ENCODE results near the gene CNTN4. TPM values are rescaled to one million over a fixed set of nuclear protein-coding genes. Genes with fewer than 3 reads are reported as not detected.

CNTN4 gene
- polyA plus RNA-seq, 3 donors from 2014 or later, result not detected

- Mint-ChIP-seq H3K9me3 (peaks cover 7 to 43% (median 15%) of the 10 kb centered on the region in 6 donors), H3K4me1 (no peaks in the 10 kb centered on the region), H3K4me3 (no peak overlapping the region), H3K27ac (no peak overlapping the region), H3K36me3 (no peaks in the 10 kb centered on the region), H3K27me3 (ENCODE audit: low read depth in 3 of 3) (peaks cover 0 to 5% (median 0%) of the 10 kb centered on the region in 3 donors)
- no peak for DNase-seq
Measured at GRCh38 chr3:2352134-2352762, 253.6 kb downstream of the CNTN4 start.

DNA sequence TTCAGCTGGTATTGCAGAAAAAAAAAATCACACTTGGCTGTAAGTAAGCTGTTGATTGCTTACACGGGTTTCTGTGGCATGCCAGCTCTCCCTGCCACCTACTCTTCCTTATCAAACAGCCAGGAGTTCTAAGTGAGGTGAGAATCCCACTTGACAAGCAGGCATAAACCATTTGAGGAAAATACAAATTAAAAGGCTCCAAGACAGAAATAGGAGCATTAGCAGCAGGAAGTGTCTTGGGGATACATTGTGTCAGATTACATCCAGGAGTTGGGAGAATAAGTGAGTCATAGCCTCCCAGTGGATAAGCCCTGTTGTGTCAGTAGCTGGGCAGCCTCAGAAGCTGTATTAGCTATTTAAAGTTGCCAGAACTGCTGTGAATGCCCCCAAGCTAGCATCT lies 256.0 kb downstream of the CNTN4 start:
- no peaks in the 10 kb centered on the region for H3K36me3 Mint-ChIP-seq
- H3K27me3 Mint-ChIP-seq (ENCODE audit: low read depth in 3 of 3), result peaks cover 0 to 6% (median 0%) of the 10 kb centered on the region in 3 donors
- peaks cover 8 to 42% (median 14%) of the 10 kb centered on the region in 6 donors for H3K9me3 Mint-ChIP-seq
- no peaks in the 10 kb centered on the region for H3K4me1 Mint-ChIP-seq
- no peak for DNase-seq
- H3K4me3 Mint-ChIP-seq, result no peak overlapping the region
- H3K27ac Mint-ChIP-seq, result no peak overlapping the region

GRCh38 chr3:2356298-2356950 lies 257.8 kb downstream of the CNTN4 start:
- Mint-ChIP-seq H3K36me3 (no peaks in the 10 kb centered on the region), H3K9me3 (peaks cover 3 to 31% (median 11%) of the 10 kb centered on the region in 6 donors), H3K27me3 (ENCODE audit: low read depth in 3 of 3) (peaks cover 0 to 6% (median 0%) of the 10 kb centered on the region in 3 donors), H3K4me1 (no peaks in the 10 kb centered on the region), H3K4me3 (no peak overlapping the region), H3K27ac (no peak overlapping the region)
- DNase-seq, result no peak

DNA sequence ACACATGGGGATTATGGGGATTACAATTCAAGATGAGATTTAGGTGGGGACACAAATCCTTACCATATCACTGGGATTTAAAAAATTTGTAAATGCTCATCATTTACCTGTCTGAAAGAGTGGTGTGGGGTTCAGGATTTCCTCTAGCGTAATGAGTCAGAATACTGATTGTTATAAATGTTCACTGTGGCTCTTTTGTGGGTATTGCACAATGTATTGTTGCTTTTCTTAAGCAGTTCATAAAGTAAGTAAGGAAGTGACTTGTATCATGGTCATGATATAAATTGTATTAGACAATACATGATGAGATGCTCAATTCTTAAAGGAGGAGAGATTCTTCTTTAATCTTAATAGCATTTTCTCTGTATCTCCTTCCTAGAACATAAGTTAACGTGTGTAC lies 262.1 kb downstream of the CNTN4 start:
- H3K9me3 Mint-ChIP-seq, result peaks cover 0 to 12% (median 1%) of the 10 kb centered on the region in 6 donors
- no peak overlapping the region for H3K27ac Mint-ChIP-seq
- H3K27me3 Mint-ChIP-seq (ENCODE audit: low read depth in 3 of 3), result peaks cover 0 to 1% (median 0%) of the 10 kb centered on the region in 3 donors
- H3K4me3 Mint-ChIP-seq, result no peak overlapping the region
- no peaks in the 10 kb centered on the region for H3K36me3 Mint-ChIP-seq
- DNase-seq, result no peak
- H3K4me1 Mint-ChIP-seq, result no peaks in the 10 kb centered on the region

DNA sequence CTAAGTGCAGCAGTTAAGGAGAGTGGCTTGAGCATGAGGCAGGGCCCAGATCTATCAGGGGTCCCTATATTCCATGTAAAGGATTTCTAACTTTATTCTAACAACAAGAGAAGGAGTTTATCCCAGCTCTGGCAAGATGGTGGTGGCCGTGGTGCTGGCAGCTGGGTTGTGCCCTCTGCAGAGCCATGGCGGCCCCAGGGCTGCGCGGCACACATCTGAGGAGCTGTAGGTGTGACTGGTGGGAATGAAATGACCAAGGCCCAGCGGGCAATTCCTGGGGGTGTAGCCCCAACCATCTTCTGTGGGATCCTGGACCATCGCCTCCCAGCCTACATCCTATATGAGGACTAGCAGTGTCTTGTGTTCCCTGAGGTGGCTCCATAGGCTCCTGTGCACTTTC lies 263.5 kb downstream of the CNTN4 start:
- Mint-ChIP-seq H3K27me3 (ENCODE audit: low read depth in 3 of 3) (peaks cover 0 to 1% (median 0%) of the 10 kb centered on the region in 3 donors), H3K4me3 (no peak overlapping the region), H3K36me3 (no peaks in the 10 kb centered on the region), H3K9me3 (peaks cover 0 to 7% (median 1%) of the 10 kb centered on the region in 6 donors), H3K4me1 (no peaks in the 10 kb centered on the region), H3K27ac (no peak overlapping the region)
- DNase-seq, result no peak

DNA sequence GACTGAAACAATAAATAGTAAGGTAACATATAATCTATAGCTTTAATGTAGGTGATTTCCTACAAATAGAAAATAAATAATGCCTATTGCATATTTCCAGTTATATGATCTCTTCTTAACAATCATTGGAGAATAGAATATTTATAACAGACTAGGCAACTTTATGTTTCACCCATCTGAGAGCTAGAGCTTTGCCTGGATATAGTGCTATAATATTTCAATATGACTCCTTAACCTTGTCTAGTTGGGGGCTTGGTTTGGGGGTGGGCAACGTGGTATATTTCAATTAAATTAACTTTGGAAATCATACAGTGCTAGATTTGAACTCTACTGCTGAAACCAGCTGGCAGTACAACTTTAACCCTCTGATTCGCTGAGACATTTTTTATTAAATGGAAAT lies 265.2 kb downstream of the CNTN4 start:
- no peaks in the 10 kb centered on the region for H3K4me1 Mint-ChIP-seq
- H3K27me3 Mint-ChIP-seq (ENCODE audit: low read depth in 3 of 3), result peaks cover 0 to 1% (median 0%) of the 10 kb centered on the region in 3 donors
- peaks cover 0 to 4% (median 0%) of the 10 kb centered on the region in 6 donors for H3K9me3 Mint-ChIP-seq
- DNase-seq, result no peak
- no peak overlapping the region for H3K4me3 Mint-ChIP-seq
- H3K27ac Mint-ChIP-seq, result no peak overlapping the region
- no peaks in the 10 kb centered on the region for H3K36me3 Mint-ChIP-seq

DNA sequence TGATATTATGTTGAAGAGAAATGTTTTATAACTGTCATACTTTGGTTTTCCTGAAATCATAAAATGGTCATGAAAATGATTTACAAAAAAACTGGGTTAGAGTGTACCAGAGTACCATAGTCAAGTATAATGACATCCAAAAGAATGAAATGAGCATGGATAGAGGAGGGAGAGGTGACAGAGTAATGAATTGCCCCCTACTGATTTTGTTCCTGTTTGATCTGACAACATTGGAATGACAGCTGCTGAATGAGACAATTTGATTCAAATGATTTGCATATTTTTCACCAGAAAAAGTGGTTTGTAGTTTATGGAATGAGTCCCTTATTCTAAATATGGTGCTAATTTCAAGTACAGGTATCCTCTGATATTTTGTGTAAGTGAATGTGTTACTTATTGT lies 271.7 kb downstream of the CNTN4 start:
- H3K36me3 Mint-ChIP-seq, result no peaks in the 10 kb centered on the region
- peaks cover 1 to 16% (median 6%) of the 10 kb centered on the region in 6 donors for H3K9me3 Mint-ChIP-seq
- H3K27me3 Mint-ChIP-seq (ENCODE audit: low read depth in 3 of 3), result no peaks in the 10 kb centered on the region
- H3K4me3 Mint-ChIP-seq, result no peak overlapping the region
- H3K4me1 Mint-ChIP-seq, result no peaks in the 10 kb centered on the region
- no peak for DNase-seq
- no peak overlapping the region for H3K27ac Mint-ChIP-seq

DNA sequence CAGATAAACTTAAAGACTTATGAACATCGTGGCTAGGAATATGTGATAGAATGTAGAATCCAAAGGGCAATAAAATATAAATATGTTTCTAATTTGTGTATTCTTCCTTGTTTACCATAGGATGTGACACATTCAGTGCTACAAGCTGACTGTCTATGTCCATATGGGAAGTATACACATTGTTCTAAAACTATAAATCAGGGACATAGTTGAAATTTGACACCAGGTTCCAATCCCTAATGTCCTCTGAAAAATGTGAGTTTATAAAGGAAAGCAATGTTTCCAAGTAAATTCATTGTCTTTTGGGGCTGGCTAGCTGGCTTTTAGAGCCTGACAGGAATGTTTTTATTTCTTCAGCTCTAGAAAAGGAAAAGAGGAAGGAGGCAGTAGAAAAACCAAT lies 273.6 kb downstream of the CNTN4 start:
- peaks cover 0 to 3% (median 0%) of the 10 kb centered on the region in 3 donors for H3K27me3 Mint-ChIP-seq (ENCODE audit: low read depth in 3 of 3)
- H3K4me3 Mint-ChIP-seq, result no peak overlapping the region
- H3K27ac Mint-ChIP-seq, result no peak overlapping the region
- peaks cover 0 to 3% (median 0%) of the 10 kb centered on the region in 3 donors for H3K36me3 Mint-ChIP-seq
- H3K4me1 Mint-ChIP-seq, result no peaks in the 10 kb centered on the region
- H3K9me3 Mint-ChIP-seq, result peaks cover 1 to 16% (median 6%) of the 10 kb centered on the region in 6 donors
- no peak for DNase-seq

DNA sequence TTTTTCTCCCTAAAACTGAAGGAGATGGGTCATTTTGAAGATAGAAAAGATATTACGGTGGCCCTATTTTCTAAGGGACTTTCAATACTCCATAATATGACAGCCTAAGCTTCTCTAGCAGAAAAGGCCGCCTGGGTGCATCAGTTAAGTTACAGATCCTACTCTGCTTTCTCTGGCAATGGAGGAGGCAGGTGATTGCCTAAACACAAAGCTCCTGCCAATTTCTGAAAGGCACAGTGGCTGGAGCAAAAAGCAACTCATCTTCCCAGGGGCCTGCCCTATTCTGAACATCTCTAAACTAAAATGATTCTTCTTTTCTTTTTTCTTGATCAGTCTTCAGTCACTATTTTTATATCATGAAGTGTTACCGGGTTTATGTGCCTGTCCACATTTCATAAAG lies 276.7 kb downstream of the CNTN4 start:
- DNase-seq, result no peak
- H3K27ac Mint-ChIP-seq, result no peak overlapping the region
- no peak overlapping the region for H3K4me3 Mint-ChIP-seq
- H3K4me1 Mint-ChIP-seq, result no peaks in the 10 kb centered on the region
- peaks cover 1 to 16% (median 6%) of the 10 kb centered on the region in 6 donors for H3K9me3 Mint-ChIP-seq
- H3K36me3 Mint-ChIP-seq, result peaks cover 0 to 3% (median 0%) of the 10 kb centered on the region in 3 donors
- H3K27me3 Mint-ChIP-seq (ENCODE audit: low read depth in 3 of 3), result peaks cover 0 to 5% (median 0%) of the 10 kb centered on the region in 3 donors

DNA sequence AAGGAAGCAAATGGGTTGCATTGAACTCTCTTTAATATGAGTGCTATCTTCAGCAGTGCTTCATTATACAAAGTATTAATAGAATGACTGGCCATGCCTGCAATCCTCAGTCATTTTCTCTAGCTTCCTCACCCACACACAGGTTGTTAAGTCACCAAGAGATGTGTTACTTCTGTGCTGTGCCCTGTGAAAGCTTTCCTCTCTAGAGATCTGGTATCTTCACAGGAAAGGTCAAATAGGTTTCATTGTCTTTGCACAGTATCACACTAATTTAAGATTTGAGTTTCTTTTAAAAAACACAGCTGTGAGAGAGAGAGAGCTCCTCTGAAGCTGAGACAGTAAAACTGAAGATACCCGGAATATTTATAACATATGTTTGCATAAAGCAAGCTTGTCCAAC lies 278.6 kb downstream of the CNTN4 start:
- Mint-ChIP-seq H3K27me3 (ENCODE audit: low read depth in 3 of 3) (peaks cover 0 to 5% (median 0%) of the 10 kb centered on the region in 3 donors), H3K9me3 (peaks cover 0 to 15% (median 5%) of the 10 kb centered on the region in 6 donors), H3K27ac (no peak overlapping the region), H3K36me3 (peaks cover 0 to 3% (median 0%) of the 10 kb centered on the region in 3 donors), H3K4me3 (no peak overlapping the region), H3K4me1 (no peaks in the 10 kb centered on the region)
- DNase-seq, result no peak

DNA sequence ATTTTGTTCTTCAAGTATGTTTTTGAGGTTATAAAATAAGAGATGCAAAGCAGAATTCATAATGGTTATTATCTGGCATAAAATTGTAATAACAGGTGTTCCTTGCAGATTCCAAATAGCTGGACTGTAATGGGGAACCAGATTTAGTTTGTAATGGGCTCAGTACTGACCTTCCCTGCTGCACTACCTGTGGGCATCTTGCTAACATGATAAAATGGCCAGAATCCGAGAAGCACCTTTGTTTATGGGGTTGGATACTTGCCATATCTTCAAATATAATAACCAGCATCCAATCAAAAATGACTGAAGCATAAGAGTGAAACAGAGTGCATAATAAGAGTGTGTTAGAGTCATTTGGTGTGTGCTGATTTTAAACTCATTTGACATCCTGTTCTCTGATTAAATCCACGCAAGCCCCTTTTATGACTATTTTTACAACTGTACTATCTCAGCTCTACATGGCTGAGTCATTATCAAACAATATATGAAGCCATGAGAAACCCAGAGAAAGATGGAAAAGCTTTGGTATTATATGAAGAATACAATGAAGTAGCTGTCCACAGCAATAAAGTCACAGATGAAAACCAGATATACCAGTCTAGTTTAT lies 292.4 kb downstream of the CNTN4 start:
- H3K27me3 Mint-ChIP-seq (ENCODE audit: low read depth in 3 of 3), result peaks cover 0 to 2% (median 0%) of the 10 kb centered on the region in 3 donors
- peaks cover 0 to 6% (median 3%) of the 10 kb centered on the region in 6 donors for H3K9me3 Mint-ChIP-seq
- H3K4me3 Mint-ChIP-seq, result no peak overlapping the region
- no peak overlapping the region for H3K27ac Mint-ChIP-seq
- DNase-seq, result no peak
- no peaks in the 10 kb centered on the region for H3K36me3 Mint-ChIP-seq
- H3K4me1 Mint-ChIP-seq, result no peaks in the 10 kb centered on the region

GRCh38 chr3:2391896-2392295 lies 293.2 kb downstream of the CNTN4 start:
- Mint-ChIP-seq H3K27me3 (ENCODE audit: low read depth in 3 of 3) (peaks cover 0 to 2% (median 0%) of the 10 kb centered on the region in 3 donors), H3K27ac (no peak overlapping the region), H3K4me1 (no peaks in the 10 kb centered on the region), H3K4me3 (no peak overlapping the region), H3K36me3 (no peaks in the 10 kb centered on the region), H3K9me3 (peaks cover 0 to 13% (median 5%) of the 10 kb centered on the region in 6 donors)
- DNase-seq, result no peak

DNA sequence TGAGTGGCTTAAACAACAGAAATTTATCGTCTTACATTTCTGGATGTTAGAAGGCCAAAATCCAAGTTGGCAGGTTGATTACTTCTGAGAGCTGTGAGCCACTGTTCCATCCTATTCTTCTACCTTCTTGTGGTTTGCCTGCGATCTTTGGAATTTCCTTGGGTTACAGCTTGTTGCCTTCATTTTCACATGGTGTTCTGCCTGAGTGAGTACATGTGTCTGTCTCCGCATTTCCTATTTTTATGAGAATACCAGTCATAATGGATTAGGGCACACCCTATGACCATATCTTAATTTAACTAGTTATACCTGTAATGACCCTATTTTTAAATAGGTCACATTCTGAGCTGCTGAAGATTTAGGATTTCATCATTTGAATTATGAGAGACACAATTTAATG lies 294.3 kb downstream of the CNTN4 start:
- no peak overlapping the region for H3K4me3 Mint-ChIP-seq
- no peak overlapping the region for H3K27ac Mint-ChIP-seq
- H3K36me3 Mint-ChIP-seq, result no peaks in the 10 kb centered on the region
- peaks cover 0 to 13% (median 6%) of the 10 kb centered on the region in 6 donors for H3K9me3 Mint-ChIP-seq
- H3K4me1 Mint-ChIP-seq, result no peaks in the 10 kb centered on the region
- peaks cover 0 to 2% (median 0%) of the 10 kb centered on the region in 3 donors for H3K27me3 Mint-ChIP-seq (ENCODE audit: low read depth in 3 of 3)
- no peak for DNase-seq

GRCh38 chr3:2415083-2415482 lies 316.4 kb downstream of the CNTN4 start:
- no peaks in the 10 kb centered on the region for H3K36me3 Mint-ChIP-seq
- no peak overlapping the region for H3K27ac Mint-ChIP-seq
- peaks cover 2 to 11% (median 5%) of the 10 kb centered on the region in 6 donors for H3K9me3 Mint-ChIP-seq
- H3K4me3 Mint-ChIP-seq, result no peak overlapping the region
- H3K27me3 Mint-ChIP-seq (ENCODE audit: low read depth in 3 of 3), result no peaks in the 10 kb centered on the region
- no peaks in the 10 kb centered on the region for H3K4me1 Mint-ChIP-seq
- no peak for DNase-seq
